Activated CD8-positive, alpha-beta T cell treated with anti-CD3 and anti-CD28 coated beads for 36 hours (primary cell): ENCODE results near the gene PAWR. TPM values are rescaled to one million over a fixed set of nuclear protein-coding genes. Genes with fewer than 3 reads are reported as not detected.

Experiments used
- ATAC-seq: fragments of 200-7000 bp; cut with Tn5 transposase; one replicate; pipeline ENCODE4 v1.10.0; 2021; ENCODE audit warnings: mild to moderate bottlenecking, moderate library complexity
- CTCF ChIA-PET: fragments of 350-600 bp; sonication (Branson Sonifier 250); formaldehyde crosslinking; loops from one replicate; lab custom pipeline; 2021; ENCODE audit warnings: antibody characterized with exemption; lab: Charles Lee
- POLR2A ChIA-PET: fragments of 350-600 bp; sonication (Branson Sonifier 250); formaldehyde crosslinking; loops from one replicate; lab custom pipeline; 2021; ENCODE audit warnings: antibody characterized with exemption; lab: Charles Lee
- DNase-seq: peaks from one replicate; pipeline ENCODE4 v3.0.0-alpha.2; 2020
- H3K27ac Mint-ChIP-seq: one replicate; pipeline ENCODE4 v1.8.0; 2021; ENCODE audit warnings: mild to moderate bottlenecking, mixed read lengths
- H3K27me3 Mint-ChIP-seq: one replicate; pipeline ENCODE4 v1.8.0; 2021; ENCODE audit warnings: mixed read lengths
- H3K36me3 Mint-ChIP-seq: one replicate; pipeline ENCODE4 v1.8.0; 2021; ENCODE audit warnings: low read depth, mixed read lengths
- H3K4me1 Mint-ChIP-seq: one replicate; pipeline ENCODE4 v1.8.0; 2021; ENCODE audit warnings: low read depth, mixed read lengths
- H3K4me3 Mint-ChIP-seq: one replicate; pipeline ENCODE4 v1.8.0; 2021; ENCODE audit warnings: mild to moderate bottlenecking, moderate library complexity, mixed read lengths
- H3K9me3 Mint-ChIP-seq: one replicate; pipeline ENCODE4 v1.8.0; 2021; ENCODE audit warnings: mixed read lengths
- intact Hi-C: fragments of 100-400 bp; cut with micrococcal nuclease; formaldehyde crosslinking; loops from one replicate; pipeline ENCODE4 v1.10.0; 2022
- total RNA-seq, 2 experiments: library from RNA; stranded (reverse); gene quantifications; one replicate each; pipeline ENCODE4 v1.2.3, GENCODE V29; 2021
- TF ChIP-seq, protein P1 (sequence below): fragments of 200-600 bp; IDR thresholded peaks from one replicate; pipeline ENCODE4 v1.8.0; 2022; ENCODE audit warnings: antibody characterized with exemption, mild to moderate bottlenecking

Gene PAWR
- total RNA-seq, 2 experiments from 2014 or later, result 5.5 to 5.8 TPM

DNA sequence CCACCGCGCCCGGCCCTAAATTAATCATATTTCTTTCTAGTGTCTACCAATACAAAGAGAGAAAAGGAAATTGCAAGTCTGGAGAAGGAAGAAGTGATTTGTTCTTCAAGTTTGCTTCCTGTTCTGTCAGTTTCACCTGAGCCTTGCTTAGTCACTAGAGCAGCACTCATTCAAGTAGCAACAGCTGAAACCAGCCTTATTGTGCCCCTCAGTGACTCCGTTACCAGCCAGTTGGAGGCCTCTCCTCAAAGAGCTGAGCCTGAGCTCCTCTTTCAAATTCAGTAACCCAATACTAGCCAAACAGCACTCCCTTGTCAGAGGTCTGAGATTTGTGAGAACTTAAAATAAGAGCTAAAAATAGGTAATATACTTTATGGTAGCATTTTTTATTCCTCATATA is 17.4 kb downstream of the PAWR start:
- ChIA-PET POLR2A (no interaction called here), CTCF (interaction anchor here (0.8 to 0.9 kb wide), 2 partner anchors 25 to 522 kb away, joined by 3 read pairs; no protein-coding TSS in a partner anchor)
- TF ChIP-seq, protein P1, sequence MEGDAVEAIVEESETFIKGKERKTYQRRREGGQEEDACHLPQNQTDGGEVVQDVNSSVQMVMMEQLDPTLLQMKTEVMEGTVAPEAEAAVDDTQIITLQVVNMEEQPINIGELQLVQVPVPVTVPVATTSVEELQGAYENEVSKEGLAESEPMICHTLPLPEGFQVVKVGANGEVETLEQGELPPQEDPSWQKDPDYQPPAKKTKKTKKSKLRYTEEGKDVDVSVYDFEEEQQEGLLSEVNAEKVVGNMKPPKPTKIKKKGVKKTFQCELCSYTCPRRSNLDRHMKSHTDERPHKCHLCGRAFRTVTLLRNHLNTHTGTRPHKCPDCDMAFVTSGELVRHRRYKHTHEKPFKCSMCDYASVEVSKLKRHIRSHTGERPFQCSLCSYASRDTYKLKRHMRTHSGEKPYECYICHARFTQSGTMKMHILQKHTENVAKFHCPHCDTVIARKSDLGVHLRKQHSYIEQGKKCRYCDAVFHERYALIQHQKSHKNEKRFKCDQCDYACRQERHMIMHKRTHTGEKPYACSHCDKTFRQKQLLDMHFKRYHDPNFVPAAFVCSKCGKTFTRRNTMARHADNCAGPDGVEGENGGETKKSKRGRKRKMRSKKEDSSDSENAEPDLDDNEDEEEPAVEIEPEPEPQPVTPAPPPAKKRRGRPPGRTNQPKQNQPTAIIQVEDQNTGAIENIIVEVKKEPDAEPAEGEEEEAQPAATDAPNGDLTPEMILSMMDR, result no peak
- no peak overlapping the region for H3K4me3 Mint-ChIP-seq
- H3K36me3 Mint-ChIP-seq, result peaks cover 2% of the 10 kb centered on the region
- H3K27me3 Mint-ChIP-seq, result peaks cover 9% of the 10 kb centered on the region
- H3K4me1 Mint-ChIP-seq, result no peaks in the 10 kb centered on the region
- intact Hi-C loops, result no loop called here
- no peak overlapping the region for H3K27ac Mint-ChIP-seq
- DNase-seq (no peak), ATAC-seq (no peak)
- peaks cover 5% of the 10 kb centered on the region for H3K9me3 Mint-ChIP-seq

DNA sequence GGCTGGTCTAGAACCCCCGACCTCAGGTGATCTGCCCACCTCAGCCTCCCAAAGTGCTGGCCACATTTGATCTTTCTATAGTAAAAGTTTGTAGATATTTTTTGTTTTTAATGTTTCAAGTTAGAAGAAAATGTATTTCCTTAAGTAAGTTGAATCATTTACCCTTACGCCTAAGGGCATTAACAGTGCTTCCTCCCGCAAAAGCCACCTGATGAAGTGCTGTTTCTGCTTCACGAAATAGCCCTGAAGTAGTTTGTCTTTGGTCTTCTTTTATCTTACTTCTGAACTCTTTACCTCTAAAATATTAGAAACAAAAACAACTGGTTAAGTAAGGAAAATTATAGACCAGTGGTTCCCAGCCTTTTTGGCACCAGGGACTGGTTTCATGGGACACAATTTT is 22.7 kb downstream of the PAWR start:
- intact Hi-C loops, result no loop called here
- CTCF ChIA-PET, result no interaction called here
- no peak overlapping the region for H3K27ac Mint-ChIP-seq
- TF ChIP-seq, protein P1, result no peak
- no peak overlapping the region for H3K4me3 Mint-ChIP-seq
- DNase-seq, result no peak
- no peaks in the 10 kb centered on the region for H3K4me1 Mint-ChIP-seq
- H3K27me3 Mint-ChIP-seq, result peaks cover 6% of the 10 kb centered on the region
- POLR2A ChIA-PET, result no interaction called here
- H3K9me3 Mint-ChIP-seq, result peaks cover 5% of the 10 kb centered on the region
- H3K36me3 Mint-ChIP-seq, result peaks cover 2% of the 10 kb centered on the region
- no peak for ATAC-seq

DNA sequence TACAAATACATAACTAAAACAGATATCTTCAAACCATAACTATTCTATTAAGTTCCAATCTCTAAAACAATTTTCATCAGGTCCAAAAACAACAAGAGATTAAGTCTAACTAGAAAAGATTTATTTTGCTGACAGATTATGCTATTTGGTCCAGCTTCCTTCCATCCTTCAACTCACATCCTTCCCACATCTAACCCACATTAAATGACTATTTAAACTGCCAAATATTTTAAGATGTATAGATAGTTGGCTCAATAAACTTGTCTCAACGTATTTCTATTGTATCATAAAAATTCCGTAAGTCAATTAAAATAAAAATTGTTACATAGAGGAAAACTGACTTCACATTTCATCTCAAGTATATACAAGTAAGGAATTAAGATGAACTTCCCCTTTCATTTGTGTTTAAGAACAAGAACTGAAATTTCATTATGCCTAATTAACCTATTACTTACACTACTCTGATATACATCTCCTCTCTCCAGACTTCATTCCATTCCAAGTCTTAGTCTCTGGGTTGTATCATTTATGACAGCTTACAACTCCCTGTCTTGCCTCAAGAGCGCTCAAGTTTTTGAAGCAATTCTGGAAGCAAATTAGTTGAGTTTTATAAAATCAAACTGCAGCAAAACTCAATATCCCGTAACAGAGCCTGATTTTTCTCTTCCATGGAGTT is 25.4 kb downstream of the PAWR start:
- H3K4me3 Mint-ChIP-seq, result no peak overlapping the region
- CTCF ChIA-PET, result no interaction called here
- no peak overlapping the region for H3K27ac Mint-ChIP-seq
- TF ChIP-seq, protein P1, result no peak
- no peaks in the 10 kb centered on the region for H3K27me3 Mint-ChIP-seq
- H3K9me3 Mint-ChIP-seq, result no peaks in the 10 kb centered on the region
- intact Hi-C loops, result no loop called here
- ATAC-seq, result no peak
- no peak for DNase-seq
- H3K36me3 Mint-ChIP-seq, result no peaks in the 10 kb centered on the region
- H3K4me1 Mint-ChIP-seq, result no peaks in the 10 kb centered on the region
- POLR2A ChIA-PET, result no interaction called here

DNA sequence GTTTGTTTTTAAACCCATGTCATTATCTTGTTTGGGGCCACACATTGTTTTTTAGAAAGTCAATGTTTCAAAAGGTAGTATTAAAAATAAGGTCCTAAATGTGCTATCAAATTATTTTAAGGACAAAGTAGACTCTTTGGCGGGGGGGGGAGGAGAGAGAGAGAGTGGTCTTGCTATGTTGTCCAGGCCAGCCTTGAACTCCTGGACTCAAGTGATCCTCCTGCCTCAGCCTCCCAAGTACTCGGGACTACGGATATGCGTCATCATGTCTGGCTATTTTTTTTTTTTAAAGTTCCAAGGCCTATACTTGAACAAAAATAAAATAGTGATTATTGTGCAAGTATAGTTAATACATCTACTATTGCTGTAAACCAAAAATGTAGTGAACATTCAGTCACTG is 26.2 kb downstream of the PAWR start:
- DNase-seq (no peak), ATAC-seq (no peak)
- TF ChIP-seq, protein P1, result no peak

DNA sequence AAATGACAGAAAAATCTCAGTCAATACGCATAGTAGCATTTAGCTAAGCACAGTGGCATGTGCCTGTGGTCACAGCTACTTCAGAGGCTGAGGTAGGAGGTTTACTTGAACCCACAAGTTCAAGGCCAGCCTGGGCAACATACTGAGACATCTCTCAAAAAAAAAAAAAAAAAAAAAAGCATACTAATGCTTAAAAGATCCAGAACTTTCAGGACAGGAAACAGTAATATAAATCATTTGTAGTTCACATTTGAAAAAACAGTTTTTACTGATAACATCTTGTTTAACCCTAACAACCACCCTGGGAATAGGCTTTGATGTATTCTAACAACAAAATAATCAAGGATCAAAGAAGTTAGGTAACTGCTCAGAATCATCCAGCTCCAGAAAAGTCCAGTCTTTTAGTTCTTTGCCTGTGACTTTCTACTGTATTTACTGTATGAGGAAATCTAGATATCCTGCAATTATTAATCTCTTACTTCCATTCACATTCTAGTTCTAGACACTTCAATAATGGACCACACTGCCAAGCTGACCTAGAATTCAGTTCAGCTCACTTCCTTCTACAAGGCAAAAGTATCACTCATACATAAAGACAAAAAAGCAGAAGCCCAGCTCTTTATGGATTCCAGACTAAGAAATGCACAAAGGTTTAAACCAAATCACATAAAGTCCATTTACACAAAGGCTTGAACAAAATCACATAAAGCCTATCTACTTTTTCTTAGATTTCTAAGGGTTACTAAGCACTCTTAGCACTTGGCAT is 28.5 kb downstream of the PAWR start:
- intact Hi-C loops, result no loop called here
- no peak overlapping the region for H3K27ac Mint-ChIP-seq
- POLR2A ChIA-PET, result no interaction called here
- TF ChIP-seq, protein P1, result no peak
- H3K9me3 Mint-ChIP-seq, result no peaks in the 10 kb centered on the region
- ATAC-seq (no peak), DNase-seq (no peak)
- no peaks in the 10 kb centered on the region for H3K36me3 Mint-ChIP-seq
- H3K27me3 Mint-ChIP-seq, result no peaks in the 10 kb centered on the region
- no peaks in the 10 kb centered on the region for H3K4me1 Mint-ChIP-seq
- CTCF ChIA-PET, result interaction anchor here (1.1 kb wide), 1 partner anchor 21 kb away, joined by 3 read pairs; no protein-coding TSS in a partner anchor
- no peak overlapping the region for H3K4me3 Mint-ChIP-seq

More for the DNA sequence above, 26.2 kb downstream of the PAWR start:
- no peaks in the 10 kb centered on the region for H3K9me3 Mint-ChIP-seq
- CTCF ChIA-PET, result no interaction called here
- intact Hi-C loops, result no loop called here
- no peaks in the 10 kb centered on the region for H3K4me1 Mint-ChIP-seq
- H3K36me3 Mint-ChIP-seq, result no peaks in the 10 kb centered on the region
- no peaks in the 10 kb centered on the region for H3K27me3 Mint-ChIP-seq
- H3K27ac Mint-ChIP-seq, result no peak overlapping the region
- POLR2A ChIA-PET, result no interaction called here
- H3K4me3 Mint-ChIP-seq, result no peak overlapping the region
